RWPE1 (cell line): Measurements from ENCODE around the gene DPY30.
"Not testable (repeated sequence)": the region's sequence is repeated elsewhere in the genome, so short reads cannot be mapped to it uniquely, and the experiment has no call there.

Experiments
- CTCF ChIA-PET: fragments of 350-600 bp; sonication (Branson Sonifier 250); formaldehyde crosslinking; extraction: SDS; loops from one replicate; lab custom pipeline; 2021; lab: Yijun Ruan, JAX
- POLR2A ChIA-PET: fragments of 400-600 bp; formaldehyde crosslinking; extraction: SDS; loops from one replicate; lab custom pipeline; 2020; ENCODE audit warnings: antibody characterized with exemption; ENCODE audit not compliant: low non-redundant PET; lab: Yijun Ruan, JAX
- DNase-seq: peaks from one replicate; pipeline ENCODE4 v3.0.0; 2012; ENCODE audit warnings: low spot score
- H3K27ac ChIP-seq: fragments of 450-650 bp; 2 replicates; pipeline ENCODE4 v1.5.1; 2017
- CTCF ChIP-seq: fragments of 450-650 bp; conservative IDR thresholded peaks from 2 replicates; pipeline ENCODE4 v1.5.1; 2017; ENCODE audit warnings: low read depth, mild to moderate bottlenecking

DPY30 gene

DNA sequence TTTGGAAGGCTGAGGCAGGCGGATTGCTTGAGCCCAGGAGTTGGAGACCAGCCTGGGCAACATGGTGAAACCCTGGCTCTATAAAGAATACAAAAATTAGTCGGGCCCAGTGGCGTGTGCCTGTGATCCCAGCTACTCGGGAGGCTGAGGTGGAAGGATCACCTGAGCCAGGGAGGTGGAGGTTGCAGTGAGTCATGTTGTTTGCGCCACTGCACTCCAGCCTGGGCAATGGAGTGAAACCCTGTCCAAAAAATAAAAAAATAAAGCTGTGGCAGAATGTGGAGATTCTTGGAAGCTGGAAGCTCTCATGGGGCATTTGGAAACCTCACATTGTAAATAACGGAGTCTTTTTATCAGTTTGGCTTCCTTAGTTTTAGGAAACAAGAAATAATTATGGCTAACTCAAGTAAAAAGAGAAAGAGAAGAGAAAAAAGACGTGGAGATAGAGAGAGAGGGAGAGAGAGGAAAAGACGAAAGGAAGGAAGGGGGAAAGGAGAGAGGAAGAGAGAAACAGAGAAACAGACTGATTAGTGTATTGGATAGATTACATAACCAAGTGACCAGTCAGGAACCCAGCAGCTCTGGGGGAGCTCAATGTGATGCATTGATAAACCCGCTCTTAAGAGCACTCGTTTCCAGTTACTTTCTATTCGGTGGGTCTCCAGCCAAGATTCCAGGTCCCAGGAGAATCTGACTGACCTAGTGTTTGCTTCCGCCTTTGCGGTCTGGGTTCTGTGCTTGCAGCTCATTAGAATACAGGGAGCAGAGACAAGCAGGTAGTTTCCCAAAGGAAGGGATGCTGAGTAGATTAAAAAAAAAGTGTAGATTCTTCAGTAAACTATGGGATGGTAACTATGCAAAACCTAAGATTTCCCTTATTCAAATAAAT, 22.6 kb upstream of the DPY30 start:
- ChIA-PET POLR2A (interaction anchor here (0.6 to 2.6 kb wide), 3 partner anchors 22 to 103 kb away, joined by 3 to 14 read pairs (median 9); partner anchors contain the start of genes DPY30 and SLC30A6), CTCF (interaction anchor here (0.7 to 0.8 kb wide), 3 partner anchors 10 to 1351 kb away, joined by 3 read pairs; no protein-coding TSS in a partner anchor)
- peak; percentile 23 for DNase-seq

GRCh38 chr2:32061430-32061829, 21.8 kb upstream of the DPY30 start:
- peak overlapping the region; percentile 55 for H3K27ac ChIP-seq
- DNase-seq = no peak
- ChIA-PET POLR2A (interaction anchor here (2.3 to 2.6 kb wide), 2 partner anchors 22 to 104 kb away, joined by 9 to 14 read pairs; partner anchors contain the start of genes DPY30 and SLC30A6), CTCF (interaction anchor here (0.7 kb wide), 1 partner anchor 51 kb away, joined by 3 read pairs; no protein-coding TSS in a partner anchor)
- TF ChIP-seq CTCF = no peak

More for the DNA sequence above, 22.6 kb upstream of the DPY30 start:
- peak overlapping the region; percentile 94 for H3K27ac ChIP-seq
- no peak for TF ChIP-seq CTCF

DNA sequence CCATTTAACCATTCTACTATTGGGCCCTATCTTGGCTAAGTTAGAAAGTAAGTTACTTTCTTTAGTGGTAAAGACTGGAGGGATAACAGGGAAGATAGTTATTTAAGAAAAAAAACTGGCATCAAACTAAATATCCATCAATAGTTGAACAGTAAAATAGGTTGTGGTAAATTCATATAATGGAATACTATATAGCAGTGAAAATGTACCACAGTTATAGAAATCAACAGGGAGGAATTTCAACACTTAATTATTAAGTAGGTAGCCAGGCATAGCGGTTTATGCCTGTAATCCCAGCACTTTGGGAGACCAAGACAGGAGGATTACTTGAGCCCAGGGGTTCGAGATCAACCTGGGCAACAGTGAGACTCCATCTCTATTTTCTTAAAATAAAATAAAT, 20.7 kb upstream of the DPY30 start:
- TF ChIP-seq CTCF = no peak
- DNase-seq = no peak
- POLR2A ChIA-PET = no interaction called here
- no peak overlapping the region for H3K27ac ChIP-seq
- CTCF ChIA-PET = no interaction called here

- no peak for TF ChIP-seq CTCF
- no peak overlapping the region for H3K27ac ChIP-seq
- no peak for DNase-seq
- ChIA-PET POLR2A (no interaction called here), CTCF (no interaction called here)
Observed at GRCh38 chr2:32058130-32058529, 18.5 kb upstream of the DPY30 start.

DNA sequence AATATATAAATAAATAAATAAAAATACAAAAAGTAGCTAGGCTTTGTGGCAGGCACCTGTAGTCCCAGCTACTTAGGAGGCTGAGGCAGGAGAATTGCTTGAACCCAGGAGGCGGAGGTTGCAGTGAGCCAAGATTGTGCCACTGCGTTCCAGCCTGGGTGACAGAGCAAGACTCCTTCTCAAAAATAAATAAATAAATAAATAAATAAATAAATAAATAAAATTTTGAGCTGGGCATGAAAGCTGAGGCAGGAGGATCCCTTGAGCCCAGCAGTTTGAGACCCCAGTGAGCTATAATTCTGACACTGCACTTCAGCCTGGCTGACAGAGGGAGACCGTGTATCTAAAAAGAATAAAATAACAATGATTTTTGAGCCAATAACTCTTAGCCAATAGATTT, 15.0 kb upstream of the DPY30 start:
- H3K27ac ChIP-seq, CTCF ChIA-PET, POLR2A ChIA-PET, DNase-seq: not testable (repeated sequence)

DNA sequence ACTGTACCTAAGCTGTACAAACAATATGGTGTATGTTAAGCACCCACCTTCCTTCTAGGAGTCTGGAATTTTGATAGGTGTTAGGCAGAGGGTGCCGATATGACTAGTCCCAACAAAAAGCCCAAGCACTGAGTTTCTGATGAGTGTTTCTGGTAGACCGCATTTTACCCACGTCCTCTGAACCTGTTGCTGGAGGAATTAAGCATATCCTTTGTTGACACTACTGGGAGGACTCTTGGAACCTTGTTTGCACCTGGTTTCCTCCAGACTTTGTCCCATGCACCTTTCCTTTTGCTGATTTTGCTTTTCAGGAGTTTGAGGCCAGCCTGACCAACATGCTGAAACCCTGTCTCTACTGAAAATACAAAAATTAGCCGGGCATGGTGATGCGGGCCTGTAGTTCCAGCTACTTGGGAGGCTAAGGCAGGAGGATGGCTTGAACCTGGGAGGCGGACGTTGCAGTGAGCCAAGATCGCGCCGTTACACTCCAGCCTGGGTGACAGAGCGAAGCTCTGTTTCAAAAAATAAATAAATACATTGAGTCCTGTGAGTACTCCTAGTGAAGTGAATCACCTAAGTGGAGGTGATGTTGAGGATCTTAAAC, 12.3 kb upstream of the DPY30 start:
- ChIA-PET POLR2A (no interaction called here), CTCF (interaction anchor here (0.5 to 1.0 kb wide), 5 partner anchors 9 to 1776 kb away, joined by 3 to 4 read pairs (median 3); no protein-coding TSS in a partner anchor)
- TF ChIP-seq CTCF = no peak

More for the DNA sequence above, 12.3 kb upstream of the DPY30 start:
- no peak for DNase-seq
- no peak overlapping the region for H3K27ac ChIP-seq
